OCI-LY1 (cell line): ENCODE results near the gene MGST2.

Experiments used
- CTCF ChIP-seq: fragments of 200-600 bp; sonication (generic), shearing (Covaris generic); IDR thresholded peaks from 2 replicates; pipeline ENCODE4 v1.5.1; 2017; ENCODE audit warnings: mild to moderate bottlenecking, antibody characterized with exemption, low read length, moderate library complexity, mixed read lengths
- EZH2 ChIP-seq: fragments of 200-600 bp; sonication (generic), shearing (Covaris generic); IDR thresholded peaks from 2 replicates; pipeline ENCODE4 v1.8.0; 2017; ENCODE audit warnings: borderline replicate concordance, mixed run types, mild to moderate bottlenecking, antibody characterized with exemption, low read length, moderate library complexity, mixed read lengths

GRCh38 chr4:139629436-139630125 is 36.0 kb upstream of the MGST2 start:
- no peak for TF ChIP-seq CTCF
- no peak for TF ChIP-seq EZH2
